GM19468 (cell line): ENCODE results near the gene PRR35.

Experiments
- ATAC-seq: cut with Tn5 transposase; IDR thresholded peaks from one replicate; pipeline ENCODE4 v1.9.1; 2021; ENCODE audit warnings: mild to moderate bottlenecking, moderate library complexity, moderate number of reproducible peaks; ENCODE audit not compliant: unreplicated experiment; ENCODE audit errors: extremely low read depth

The PRR35 gene

DNA sequence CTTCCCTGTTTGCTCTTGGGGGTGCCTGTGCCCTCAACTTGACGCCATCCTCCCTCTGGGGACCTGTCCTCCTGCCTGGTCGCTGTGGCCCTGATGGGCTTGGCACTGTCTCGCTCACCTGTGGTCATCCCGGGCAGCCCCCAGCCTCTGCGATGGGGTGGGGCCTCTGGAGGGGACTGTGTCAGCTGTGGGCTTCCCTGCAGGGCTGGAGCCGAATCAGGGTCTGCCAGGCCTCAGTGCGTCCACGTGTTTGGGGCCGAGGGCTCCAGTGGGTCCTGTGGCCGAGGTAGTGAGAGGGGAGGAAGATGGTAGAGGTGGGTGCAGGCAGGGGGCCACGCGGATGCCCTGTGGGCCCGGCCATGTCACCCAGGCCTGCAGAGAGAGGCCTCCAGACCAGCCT lies 17.6 kb downstream of the PRR35 start:
- no peak for ATAC-seq

DNA sequence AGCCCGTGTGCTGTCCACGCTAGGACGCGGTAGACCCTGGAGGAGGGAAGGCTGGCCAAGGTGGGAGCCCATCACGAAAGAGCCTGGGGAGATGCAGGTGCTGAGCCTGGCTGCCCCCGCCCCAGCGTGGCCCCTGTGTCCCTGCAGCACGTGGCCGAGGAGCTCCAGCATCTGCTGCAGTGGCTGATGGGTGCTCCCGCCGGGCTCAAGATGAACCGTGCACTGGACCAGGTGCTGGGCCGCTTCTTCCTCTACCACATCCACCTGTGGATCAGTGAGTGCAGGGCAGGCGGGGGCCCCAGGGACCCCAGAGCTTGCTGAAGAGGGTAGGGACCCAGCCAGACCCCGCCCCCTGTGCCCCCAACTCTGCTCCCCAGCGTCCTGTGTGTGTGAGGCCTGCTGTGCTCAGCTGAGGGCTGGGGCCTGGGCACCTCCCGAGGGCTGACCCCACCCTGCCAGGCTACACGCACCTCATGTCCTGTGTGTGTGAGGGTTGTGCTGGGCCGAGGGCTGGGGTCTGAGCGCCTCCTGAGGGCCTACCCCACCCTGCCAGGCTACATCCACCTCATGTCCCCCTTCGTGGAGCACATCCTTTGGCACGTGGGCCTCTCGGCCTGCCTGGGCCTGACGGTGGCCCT lies 18.2 kb downstream of the PRR35 start:
- ATAC-seq = no peak

DNA sequence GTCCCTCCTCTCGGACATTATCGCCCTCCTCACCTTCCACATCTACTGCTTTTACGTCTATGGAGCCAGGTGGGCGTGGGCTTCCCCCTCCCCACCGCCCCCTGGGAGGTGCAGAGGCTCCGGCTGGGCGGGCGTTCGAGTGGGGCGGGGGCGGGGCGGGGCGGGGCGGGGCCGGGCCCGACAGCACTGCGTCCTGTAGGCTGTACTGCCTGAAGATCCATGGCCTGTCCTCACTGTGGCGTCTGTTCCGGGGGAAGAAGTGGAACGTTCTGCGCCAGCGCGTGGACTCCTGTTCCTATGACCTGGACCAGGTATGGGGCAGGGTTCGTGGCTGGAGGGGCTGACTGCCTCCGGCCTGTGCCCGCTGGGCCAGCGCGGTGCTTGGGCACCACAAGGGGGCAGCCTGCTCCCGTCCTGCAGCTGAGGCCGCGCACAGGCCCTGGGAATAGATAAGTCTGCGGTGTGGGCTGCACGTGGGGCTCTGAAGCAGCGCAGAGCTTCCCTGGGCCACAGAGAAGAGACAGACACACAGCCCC lies 18.7 kb downstream of the PRR35 start:
- ATAC-seq = no peak

DNA sequence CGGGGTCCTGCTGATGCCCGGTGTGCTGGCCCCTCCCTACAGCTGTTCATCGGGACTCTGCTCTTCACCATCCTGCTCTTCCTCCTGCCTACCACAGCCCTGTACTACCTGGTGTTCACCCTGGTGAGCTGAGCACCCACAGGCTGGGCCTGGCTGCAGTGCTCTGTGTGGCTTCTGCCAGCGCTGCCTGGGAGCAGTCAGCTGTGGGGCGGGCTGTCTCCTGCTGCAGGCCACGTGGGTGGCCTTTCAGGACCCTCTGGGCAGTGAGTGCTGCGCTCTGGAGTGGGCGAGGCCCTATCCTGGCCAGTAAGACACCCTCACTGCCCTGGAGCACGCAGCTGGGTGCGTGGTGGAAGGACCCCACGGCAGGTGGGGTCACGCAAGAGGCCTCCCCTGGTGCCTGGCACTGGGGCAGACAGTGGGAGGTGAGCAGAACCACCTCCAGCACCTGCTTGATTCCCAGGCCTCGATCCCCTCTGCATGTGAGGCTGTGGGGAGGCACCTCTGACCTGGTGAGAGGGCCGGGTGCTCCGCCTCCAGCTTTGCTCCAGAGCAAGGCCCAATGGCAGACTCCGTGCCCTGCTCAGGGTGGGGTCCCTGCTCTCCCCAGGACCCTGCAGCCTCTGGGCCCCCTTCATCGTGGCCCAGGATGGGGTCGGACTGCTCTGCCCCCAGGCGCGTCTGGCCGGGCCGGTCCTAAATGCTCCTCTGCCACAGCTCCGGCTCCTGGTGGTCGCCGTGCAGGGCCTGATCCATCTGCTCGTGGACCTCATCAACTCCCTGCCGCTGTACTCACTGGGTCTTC lies 20.1 kb downstream of the PRR35 start:
- ATAC-seq = no peak

DNA sequence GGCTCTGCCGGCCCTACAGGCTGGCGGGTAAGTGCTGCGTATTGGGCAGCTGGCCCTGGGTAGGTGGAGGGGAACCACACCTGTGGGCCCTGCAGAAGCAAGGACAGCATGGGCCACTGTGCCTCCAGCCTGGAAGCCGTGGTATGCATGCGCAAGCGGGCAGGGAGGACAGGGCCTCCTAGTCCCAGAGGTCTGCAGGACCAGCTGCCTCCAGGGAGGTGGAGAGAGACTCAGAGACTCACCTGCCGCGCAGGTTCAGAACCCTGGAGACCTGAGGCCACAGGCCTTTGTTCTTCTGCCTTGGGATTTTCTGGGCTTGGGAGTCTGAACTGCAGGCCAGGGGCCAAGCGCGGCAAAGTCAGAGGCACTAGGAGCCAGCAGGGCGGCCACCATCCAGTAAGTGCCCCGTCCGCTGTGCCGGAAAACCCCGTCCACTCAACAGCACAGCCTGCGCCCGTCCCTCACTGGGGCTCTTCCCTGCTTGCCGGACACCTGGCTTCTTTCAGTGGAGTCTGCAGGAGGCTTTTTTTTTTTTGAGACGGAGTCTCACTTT lies 20.8 kb downstream of the PRR35 start:
- no peak for ATAC-seq

DNA sequence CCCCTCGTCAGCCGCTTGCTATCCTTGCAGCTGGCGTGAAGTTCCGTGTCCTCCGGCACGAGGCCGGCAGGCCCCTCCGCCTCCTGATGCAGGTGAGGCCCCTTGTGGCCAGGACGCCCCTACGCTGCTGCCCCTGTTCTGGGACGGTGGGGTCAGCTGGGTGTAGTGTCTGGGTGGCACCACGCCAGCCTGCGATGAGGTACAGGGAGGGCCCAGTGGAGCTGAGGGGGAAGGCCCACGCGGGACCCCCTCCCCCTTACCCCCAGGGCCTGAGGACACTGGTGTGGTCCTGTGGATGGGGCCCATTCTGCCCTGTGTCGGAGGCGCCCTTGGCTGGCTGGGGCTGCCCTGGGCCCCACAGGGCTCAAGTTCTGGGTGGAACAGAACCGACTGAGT lies 22.0 kb downstream of the PRR35 start:
- ATAC-seq = no peak

DNA sequence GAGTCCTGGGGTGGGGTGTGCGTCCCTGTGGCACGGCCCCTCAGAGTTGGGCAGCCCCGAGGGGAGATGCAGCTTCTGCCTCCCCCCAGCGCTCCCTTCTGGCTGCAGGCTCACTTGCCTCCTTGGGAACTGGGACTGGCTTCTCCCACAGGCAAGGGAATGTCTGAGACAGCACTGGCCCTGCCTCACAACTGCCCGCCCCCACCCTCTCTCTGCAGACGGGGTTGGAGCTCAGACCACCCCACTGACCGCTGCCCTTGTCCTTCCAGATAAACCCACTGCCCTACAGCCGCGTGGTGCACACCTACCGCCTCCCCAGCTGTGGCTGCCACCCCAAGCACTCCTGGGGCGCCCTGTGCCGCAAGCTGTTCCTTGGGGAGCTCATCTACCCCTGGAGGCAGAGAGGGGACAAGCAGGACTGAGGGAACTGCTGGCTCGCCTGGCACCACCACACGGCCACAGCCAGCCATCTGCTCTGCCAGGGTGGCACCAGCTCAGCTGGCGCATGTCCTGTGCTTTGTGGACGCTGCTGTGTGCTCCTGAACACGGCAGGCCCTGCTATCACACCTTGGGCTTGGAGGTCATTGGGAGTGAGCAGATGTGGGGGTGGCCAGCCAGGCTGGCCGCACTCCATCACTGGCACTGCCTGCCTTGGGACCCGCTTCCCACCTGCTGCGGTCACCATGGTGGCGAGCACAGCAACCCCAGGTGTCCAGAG lies 22.6 kb downstream of the PRR35 start:
- ATAC-seq = no peak

DNA sequence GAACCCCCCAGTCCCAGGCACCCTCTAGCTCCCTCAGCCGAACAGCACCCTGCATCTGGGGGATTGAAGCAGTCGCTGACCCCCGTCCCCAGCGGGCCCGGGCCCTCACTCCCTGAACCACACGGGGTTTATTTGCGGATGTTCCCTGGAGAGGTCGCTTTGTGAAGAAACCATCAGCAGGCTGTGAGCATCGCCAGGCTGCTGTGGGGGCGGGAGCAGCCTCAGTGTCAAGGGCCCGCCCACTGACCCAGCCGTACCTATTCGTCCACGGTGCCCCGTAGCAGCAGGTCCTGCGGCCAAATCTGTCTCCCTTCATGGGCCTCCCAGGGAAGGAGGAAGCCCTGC lies 23.2 kb downstream of the PRR35 start:
- no peak for ATAC-seq

DNA sequence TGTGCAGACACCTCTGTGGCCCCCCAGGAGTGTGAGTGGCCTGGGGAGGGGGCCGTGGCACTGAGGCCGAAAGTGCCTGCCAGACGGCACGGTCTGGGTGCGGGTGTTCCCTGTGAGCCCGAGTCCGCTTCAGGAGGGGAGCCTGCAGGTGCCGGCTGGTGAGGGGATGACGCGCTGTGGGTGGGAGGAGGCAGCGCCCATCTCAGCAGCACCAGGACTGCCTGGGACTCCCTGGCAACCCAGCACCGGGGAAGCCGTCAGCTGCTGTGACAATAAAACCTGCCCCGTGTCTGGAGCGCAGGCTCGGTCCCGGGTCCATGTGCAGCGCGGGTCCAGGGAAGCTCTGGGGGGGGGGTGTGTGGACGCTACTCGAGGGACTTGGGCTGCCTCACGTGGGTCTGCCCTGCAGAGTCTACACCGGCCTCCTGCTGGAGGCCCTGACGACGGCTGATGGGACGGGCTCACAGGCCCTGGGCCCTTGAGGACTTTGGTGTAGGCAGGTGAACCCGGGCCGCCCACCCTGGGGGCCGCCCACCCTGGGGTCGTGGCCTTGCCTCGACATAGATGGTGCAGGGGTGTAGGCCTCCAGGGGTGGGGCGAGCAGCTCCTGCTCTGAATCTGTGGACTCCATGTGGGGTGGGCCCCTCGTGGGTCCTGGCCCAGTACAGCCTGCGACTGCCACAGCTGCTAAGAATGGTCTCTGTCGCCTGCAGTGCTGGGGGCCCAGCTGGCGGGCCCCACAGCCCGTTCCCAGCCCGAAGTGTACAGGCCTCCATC lies 23.8 kb downstream of the PRR35 start:
- ATAC-seq = no peak

DNA sequence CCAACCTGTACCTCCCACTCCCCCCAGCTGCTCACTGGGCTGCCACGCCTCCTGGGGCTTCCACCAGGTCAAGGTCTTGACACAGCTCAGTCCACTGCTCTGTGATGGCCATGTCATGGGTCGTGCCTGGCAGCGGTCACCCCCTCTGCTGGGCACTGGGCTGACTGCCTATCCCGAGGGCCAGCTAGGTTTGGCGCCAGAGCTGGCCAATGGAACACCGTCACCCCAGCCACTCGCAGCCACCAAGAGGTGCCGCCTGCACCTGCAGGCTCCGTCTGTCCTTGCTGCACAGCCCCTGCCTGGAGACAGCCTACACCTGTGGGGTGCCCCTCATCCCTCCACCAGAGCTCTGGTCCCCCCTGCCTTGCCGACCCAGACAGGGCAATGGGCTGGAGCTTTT lies 25.2 kb downstream of the PRR35 start:
- ATAC-seq = no peak

DNA sequence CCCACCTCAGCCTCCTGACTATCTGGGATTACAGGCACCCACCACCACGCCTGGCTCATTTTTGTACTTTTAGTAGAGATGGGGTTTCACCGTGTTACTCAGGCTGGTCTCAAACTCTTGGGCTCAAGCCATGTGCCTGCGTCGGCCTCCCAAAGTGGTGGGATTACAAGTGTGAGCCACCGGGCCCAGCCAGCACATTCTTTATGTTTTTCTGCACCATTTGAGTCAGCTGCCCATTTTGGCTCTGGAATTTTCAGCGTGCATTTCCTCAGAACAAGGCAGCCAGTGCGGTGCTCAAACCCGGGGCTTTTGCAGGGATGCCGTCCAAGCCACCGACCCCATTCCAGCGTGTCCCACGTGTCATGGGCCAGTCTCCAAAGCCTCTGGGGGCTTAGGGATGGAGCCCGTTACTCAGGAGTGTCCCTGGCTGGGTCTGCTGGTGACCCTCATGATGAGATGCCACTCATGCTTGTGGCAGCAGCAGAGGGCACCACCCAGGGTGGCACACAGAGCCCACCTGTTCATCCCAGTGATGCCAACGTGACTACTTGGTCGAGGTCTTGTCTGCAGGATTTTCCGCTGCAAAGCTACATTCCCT lies 26.0 kb downstream of the PRR35 start:
- ATAC-seq = no peak

DNA sequence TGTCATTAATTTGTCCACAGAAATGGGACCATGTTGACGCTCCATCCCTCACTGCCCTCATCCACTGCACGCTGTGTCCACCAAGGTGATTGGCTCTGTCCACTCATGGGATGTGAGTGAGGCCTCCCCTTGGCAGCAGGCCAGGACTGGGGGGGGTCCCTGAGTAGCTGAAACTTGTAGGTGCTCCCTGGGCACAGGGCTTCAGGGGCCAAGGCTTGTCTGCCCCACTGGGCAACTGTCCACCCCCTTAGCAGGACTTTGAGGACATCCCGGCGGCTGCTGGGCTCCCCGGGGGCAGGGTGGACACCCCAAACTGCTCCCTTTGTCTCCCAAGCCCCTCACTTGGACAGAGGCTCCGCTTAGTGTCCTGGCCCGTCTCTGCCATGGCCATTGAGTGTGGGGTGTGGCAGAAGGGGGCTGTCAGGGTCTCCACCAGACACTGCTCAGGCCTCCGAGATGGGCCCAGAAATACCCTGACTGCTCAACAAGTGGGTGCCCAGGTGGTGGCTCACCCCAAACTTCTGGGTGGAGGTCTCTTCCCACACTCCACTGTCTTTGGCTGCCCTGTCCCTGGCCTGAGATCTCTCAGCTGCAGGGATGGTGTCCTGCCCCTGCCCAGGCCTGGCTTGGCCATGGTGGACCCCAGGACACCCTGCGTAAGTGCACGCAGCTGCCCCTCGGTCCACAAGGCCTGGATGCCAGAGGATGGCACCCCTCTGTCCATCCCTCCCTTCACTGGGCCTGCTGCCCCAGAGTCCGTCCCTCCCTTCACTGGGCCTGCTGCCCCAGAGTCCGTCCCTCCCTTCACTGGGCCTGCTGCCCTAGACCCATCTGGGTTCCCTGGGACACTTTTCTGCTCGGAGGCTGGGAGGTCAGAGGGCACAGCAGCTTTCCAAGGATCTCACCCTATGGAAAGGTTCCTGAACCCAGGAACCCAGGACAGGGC lies 26.7 kb downstream of the PRR35 start:
- ATAC-seq = no peak

DNA sequence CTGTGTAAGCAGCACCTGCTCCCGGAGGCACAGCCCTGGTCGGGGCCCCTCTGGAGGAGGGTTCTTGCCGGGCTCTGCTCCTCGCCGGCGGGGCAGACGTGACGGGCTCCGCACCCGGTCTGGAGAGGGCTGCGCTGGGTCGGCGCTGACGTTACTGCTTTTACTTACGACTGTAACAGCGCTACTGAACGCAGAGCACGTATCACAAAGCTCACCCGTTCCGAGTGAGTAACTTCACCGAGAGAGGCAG lies 28.4 kb downstream of the PRR35 start:
- ATAC-seq = no peak

DNA sequence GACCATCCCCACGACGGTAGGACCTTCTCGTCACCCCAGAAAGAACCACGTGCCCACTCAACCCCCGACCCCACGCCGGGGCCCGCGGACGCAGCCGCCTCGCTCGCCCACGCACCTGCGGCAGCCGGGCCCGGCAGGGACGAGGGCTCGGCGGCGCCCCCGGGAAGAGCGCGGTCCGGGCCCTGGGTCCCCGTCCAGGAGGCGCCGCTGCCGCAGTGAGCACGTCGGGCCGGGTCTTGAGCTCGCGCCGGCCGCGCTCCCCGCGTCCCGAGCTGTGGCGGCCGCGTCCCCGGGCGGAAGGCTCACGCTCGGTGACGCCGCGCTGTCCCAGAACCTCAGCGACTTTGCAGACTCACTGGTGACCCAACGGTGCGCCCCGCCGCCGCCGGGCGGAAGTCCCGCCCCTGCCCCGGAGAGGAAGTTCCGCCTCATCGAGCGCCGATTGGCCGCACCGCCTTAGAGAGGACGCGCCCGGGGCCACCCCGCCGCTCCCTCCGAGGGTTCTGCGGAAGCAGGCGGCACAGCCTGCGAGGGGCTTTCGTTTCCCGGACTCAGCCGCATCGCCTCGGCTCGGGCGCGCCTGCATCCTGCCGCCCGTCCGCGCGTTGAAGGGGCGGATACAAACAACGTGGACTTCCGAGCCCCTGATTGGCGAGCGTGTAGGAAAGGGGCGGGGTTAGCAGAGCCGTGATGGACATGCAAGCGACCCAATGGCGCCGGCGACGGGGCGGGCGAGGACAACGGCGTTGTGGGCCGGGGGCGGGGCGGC lies 28.9 kb downstream of the PRR35 start:
- ATAC-seq = peak; percentile 34

DNA sequence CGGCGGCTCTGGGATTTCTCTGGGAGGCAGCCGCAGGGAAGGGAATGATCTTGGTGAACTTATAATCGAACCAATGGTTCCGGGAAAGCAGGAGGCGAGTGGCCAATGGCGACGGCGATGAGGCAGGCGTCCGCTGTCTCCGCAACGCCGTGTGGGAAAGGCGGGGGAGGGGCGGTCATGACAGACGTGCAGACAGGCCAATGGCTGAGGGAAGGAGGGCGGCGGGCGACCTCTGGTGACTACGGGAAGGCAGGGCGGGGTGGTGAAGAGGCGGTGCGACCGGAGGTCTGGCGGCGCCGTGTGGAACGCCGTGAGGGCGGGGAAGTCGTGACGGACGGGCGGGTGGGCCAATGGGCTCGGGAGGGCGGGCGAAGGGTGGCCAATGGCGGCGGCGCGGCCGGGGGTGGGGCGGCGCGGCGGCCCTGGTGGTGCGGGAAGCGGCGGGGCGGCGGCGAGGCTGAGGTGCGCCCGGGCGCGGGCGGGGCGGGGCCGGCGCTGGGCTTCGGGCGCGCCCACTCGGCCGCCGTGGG lies 29.5 kb downstream of the PRR35 start, which contains the start of gene RAB40C:
RAB40C (plus strand) TSS at position 409 of the 530 bp plus-strand sequence. CDS start 226 bp downstream, outside the sequence.
- ATAC-seq = peak; percentile 66

DNA sequence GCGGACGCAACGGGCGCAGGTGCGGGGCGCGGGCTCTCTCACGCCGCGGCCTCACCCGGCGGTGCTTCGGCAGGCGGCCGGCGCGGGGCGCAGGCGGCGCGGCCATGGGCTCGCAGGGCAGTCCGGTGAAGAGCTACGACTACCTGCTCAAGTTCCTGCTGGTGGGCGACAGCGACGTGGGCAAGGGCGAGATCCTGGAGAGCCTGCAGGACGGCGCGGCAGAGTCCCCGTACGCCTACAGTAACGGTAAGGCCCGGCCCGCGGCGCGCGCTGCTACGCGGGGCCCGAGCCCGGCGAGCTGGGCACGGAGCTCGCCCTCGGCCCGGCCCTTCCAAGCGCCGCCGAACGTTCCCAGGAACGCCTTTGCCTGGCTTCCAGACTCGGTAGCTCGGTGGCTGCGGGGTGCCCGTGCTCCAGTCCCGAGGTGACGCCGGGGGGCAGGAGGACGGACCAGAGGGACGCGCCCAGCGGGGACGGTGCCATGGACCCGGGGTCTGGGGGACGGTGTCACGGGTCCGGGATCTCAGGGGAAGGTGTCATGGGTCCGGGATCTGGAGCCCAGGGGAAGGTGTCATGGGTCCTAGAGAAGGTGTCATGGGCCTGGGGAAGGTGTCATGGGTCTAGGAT lies 30.1 kb downstream of the PRR35 start:
- no peak for ATAC-seq

DNA sequence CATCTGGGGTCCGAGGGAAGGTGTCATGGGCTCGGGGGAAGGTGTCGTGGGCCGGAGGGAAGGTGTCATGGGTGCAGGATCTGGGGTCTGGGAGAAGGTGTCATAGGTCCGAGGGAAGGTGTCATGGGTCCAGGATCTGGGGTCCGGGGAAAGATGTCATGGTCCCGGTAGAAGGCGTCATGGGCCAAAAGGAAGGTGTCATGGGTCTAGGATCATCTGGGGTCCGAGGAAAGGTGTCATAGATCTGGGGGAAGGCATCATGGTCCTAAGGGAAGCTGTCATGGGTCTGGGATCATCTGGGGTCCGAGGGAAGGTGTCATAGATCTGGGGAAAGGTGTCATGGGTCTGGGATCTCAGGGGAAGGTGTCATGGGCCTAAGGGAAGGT lies 30.6 kb downstream of the PRR35 start:
- no peak for ATAC-seq
